GM04503 (cell line): ENCODE data around the gene HIPK4.
"Not testable (repeated sequence)": the region's sequence is repeated elsewhere in the genome, so short reads cannot be mapped to it uniquely, and the experiment has no call there.

Experiments
- DNase-seq: peaks from one replicate; pipeline ENCODE4 v3.0.0-alpha.2; 2012; ENCODE audit warnings: low read depth

HIPK4 gene

GRCh38 chr19:40393894-40394815 lies 4.2 kb upstream of the HIPK4 start:
- no peak for DNase-seq

- no peak for DNase-seq
These were observed 3.0 kb upstream of the HIPK4 start for GRCh38 chr19:40392894-40393517.

DNA sequence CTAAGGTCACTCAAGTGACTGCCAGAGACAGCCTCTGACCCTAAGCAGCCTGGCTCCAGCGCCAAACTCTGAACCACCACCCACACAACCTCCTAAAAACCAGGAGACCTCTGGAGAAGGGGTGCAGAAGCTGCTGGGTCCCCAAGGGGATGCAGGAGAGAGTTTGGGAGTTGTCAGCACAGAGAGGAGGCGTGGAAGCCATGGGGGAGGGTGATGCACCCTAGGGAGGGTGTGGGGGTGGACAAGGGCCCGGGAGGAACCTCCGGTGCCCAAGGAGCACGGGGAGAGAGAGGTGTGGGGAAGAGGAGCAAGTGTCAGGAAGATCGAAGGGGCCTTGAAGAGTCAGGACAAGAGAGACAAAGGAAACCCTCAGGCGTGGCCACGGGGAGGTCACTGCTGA lies 2.1 kb upstream of the HIPK4 start:
- no peak for DNase-seq

DNA sequence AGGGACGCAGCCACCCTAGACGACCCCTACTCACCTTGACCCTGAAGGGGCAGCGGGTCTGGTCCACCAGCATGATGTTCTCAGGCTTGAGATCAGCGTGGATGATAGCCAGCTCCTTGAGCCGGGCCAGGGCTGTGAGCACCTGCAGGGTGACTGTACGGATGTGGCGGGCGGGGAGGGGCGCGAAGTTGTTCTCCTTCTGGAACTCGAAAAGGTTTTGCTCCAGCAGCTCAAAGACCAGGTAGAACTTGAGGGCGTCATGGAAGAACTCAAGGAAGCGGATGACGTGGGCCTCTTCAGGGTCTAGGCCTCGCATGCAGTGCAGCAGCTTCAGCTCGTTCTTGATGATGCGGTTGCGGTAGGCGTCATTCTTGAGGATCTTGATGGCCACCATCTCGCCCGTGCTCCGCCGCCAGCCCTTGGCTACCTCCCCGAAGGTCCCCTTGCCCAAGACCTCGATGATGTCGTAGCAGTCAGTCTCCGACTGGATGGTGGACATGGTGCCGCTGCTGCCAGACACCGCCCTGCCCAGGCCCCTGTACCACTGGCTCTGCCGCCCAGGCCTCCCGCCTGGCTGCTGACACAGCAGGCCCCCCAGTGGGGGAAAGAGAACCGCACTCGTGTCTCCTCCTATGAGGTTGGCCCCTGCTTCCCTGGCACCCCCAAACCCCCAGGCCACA lies 437 bp downstream of the HIPK4 start:
- DNase-seq = no peak

DNA sequence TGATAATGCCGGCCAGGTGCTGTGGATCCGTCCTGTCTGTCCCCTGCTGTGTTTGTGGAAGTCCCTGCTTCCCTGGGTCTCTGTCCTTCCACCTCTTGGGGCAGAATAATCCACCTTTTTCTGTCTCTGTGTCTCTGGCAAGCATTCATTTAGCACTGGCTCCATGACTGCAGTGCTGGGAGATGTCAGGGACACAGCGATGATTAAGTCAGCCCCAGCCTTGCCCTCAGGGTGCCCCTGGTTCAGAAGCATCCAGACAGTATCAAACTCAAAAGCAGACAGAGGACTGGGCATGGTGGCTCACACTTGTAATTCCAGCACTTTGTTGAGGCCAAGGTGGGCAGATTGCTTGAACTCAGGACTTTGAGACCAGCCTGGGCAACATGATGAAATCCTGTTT lies 1.5 kb downstream of the HIPK4 start:
- no peak for DNase-seq

DNA sequence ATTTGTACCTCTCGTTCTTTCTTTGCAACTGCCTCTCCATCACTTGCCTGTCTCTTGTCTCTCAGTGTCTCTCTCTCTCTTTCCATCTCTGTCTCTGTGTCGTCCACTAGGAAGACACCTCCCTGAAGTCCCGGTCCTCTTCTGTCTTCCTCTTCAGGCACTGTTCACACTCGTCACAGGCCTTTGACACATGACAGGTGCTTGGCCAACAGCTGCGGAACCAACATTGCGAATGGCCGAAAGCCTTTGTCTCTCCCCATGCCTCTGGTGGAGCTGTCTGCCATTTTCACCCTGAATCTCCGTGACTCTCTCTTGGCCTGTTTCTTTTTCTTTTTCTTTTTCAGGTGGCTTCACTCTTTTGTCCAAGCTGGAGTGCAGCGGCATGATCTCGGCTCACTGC lies 2.8 kb downstream of the HIPK4 start:
- no peak for DNase-seq

- no peak for DNase-seq
These were observed 6.2 kb downstream of the HIPK4 start for GRCh38 chr19:40383668-40384248.

GRCh38 chr19:40381321-40381720 lies 8.7 kb downstream of the HIPK4 start:
- DNase-seq = no peak

DNA sequence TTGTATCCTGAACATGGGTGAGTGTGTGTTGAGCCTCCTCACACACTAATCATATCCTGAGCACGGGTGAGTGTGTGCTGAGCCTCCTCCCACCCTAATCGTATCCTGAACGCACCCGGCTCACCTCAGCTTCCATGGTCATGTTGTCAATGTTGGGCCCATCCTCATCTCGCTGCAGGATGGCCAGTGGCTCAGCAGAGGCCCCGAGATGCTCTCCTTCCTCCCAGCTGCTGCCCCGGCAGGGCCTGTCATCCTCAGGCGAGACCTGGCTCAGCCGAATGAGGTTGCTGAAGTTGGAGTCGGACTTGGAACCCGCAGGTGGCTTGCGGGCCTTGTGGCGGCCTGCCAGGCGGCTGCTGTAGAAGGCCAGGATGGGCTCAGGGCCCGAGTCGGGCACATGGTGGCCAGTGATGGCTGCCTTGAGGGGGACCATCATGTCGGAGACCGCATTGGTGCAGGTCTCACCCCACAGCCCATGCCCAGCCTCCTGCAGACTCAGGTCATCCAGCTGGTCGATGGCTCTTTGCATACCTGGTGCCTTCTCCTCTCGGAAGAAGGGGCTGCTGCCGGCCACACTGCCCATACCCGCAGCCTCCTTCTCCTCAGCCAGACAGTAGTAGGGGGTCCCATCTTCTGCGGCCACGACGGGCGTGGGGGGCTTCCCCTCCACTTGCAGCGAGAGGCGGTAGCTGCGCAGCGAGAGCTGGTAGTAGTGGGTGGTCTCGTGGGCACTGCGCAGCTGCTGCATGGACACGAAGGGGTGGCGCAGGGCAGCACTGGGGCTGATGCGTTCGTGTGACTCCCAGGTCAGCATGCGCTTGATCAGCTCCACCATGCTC lies 9.6 kb downstream of the HIPK4 start:
- no peak for DNase-seq

DNA sequence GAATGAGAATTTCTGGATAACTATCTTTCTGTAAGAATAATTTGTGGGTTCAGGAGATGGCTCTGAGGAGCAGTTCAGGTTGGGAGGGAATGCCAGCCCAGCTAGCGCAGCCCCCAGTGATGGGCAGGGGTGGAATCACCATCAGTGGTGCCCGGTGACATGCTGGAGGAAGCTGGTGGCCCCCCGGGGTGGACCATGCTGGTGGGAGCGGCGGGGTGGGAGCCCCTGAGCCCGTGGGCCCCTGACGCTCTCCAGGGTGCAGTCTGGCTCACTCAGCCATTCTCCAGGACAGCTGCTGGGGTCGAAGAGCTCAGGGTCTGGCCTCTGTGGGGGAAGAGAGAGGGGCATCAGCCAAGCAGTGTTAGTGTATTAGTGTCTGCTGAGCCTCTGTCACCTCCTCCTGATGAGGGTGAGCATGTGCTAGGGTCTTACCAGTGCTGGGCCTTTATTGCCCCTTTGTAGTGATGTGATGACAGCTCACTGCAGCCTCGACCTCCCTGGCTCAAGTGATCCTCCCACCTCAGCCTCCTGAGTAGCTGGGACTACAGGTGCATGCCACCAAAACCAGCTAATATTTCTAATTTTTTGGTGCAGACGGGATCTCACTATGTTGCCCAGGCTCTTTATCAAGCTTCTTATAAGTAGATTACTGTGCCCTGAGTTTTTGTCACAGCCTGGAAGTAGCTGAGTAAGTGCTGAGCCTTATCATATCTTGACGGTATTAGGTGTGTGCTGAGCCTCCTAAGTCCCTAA lies 10.4 kb downstream of the HIPK4 start:
- DNase-seq = no peak

DNA sequence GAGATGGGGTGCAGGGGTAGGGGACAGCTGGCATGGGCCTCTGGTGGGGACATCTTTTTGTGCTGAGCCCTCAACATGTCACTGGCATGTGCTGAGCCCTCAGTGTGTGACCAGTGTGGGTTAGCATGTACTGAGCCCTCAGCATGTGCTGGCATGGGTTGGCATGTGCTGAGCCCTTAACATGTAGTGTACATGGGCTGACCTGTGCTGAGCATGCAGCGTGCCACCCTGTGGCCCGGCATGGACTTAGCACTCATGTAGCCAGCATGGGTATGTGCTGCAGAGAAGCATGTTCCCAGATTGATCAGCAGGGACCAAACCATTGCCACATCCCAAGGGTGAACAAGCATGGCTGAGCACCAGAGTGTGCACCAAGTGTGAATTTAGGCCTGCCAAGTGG lies 11.5 kb downstream of the HIPK4 start:
- no peak for DNase-seq

GRCh38 chr19:40377876-40378385 lies 12.1 kb downstream of the HIPK4 start:
- DNase-seq = no peak

GRCh38 chr19:40376286-40376862 lies 13.6 kb downstream of the HIPK4 start:
- DNase-seq = no peak

GRCh38 chr19:40374084-40374483 lies 15.9 kb downstream of the HIPK4 start:
- DNase-seq = no peak

GRCh38 chr19:40371802-40372122 lies 18.2 kb downstream of the HIPK4 start:
- no peak for DNase-seq

DNA sequence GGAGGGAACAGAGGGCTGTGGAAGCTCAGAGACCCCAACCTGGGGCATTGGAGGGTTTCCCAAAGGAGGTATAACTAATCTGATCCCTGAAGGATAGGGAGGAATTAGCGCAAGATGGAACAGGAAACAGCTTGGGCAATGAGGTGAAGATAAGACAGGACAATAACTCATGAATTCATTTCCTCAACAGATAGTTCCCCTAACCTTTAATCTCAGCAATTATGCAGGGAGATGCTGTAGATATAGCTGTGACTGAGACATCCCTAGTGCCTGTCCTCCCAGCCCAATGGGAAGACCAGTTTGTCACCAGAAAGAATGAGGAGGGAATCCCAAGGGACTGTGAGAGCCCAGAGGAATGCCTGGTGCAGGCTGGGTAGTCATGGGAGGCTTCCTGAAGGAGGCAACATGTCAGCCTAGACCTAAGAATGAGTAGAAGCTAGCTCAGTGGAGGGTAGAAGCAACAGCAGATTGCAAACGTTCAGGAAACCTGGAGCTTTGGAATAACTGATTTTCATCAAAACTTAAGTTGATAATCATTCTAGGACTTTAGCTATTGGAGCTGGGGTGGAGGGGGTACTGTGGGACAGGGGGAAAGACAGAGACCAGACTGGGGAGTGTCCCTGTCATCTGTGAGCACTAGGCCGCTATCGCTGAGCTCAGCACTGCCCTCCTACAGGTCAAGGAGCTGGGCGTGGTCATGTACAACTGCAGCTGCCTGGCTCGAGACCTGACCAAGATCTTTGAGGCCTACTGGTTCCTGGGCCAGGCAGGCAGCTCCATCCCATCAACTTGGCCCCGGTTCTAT lies 18.8 kb downstream of the HIPK4 start:
- no peak for DNase-seq

GRCh38 chr19:40370253-40370652 lies 19.7 kb downstream of the HIPK4 start:
- DNase-seq = not testable (repeated sequence)

- no peak for DNase-seq
These were observed 20.2 kb downstream of the HIPK4 start for GRCh38 chr19:40369797-40370196.

DNA sequence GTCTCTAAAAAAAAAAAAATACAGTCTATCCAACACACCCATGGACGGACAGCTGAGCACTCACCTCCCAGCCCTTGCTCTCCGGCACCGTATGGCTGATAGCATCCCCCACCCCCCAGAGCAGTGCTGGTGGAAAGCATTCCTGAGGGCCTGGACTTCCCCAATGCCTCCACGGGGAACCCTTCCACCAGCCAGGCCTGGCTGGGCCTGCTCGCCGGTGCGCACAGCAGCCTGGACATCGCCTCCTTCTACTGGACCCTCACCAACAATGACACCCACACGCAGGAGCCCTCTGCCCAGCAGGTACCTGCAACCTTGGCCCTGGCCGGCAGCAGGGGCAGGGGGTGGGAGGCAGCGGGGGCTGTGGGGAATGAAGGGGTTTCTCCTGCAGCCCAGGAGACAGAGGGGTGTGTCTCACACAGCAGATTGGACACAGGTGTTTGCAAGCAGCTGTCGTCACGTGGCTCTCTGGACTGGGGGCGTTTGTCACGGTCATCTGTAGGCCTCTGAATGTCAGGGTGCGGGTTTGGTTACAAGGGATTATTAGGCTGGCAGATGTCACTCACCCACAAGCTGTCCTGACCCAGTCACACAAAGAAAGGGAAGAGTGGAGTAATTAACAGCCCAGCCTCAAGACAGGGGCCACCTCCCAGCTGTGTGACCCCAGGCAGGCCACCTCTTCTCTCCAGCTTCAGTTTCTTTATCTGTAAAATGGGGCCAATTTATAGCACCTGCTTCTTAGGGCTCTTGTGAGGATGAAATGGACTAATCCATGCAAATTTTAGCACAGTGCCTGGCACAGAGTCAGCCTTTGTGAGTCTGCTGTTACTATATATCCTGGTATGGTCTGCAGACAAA lies 22.2 kb downstream of the HIPK4 start:
- no peak for DNase-seq
